Stimulated activated naive CD8-positive, alpha-beta T cell treated with anti-CD3 and anti-CD28 coated beads, Interleukin-15, Interleukin-2, amounts not matched to agents 100 ng/mL and 50 ng/mL, for 24 hours (primary cell): ENCODE measurements around the gene KRTAP5-5.
"Not testable (repeated sequence)": the region's sequence is repeated elsewhere in the genome, so short reads cannot be mapped to it uniquely, and the experiment has no call there.

Experiments
- H3K27ac Mint-ChIP-seq: one replicate; pipeline ENCODE4 v1.8.0; 2021; ENCODE audit warnings: mild to moderate bottlenecking, mixed read lengths
- H3K27me3 Mint-ChIP-seq: one replicate; pipeline ENCODE4 v1.8.0; 2021; ENCODE audit warnings: mixed read lengths
- H3K36me3 Mint-ChIP-seq: one replicate; pipeline ENCODE4 v1.8.0; 2021; ENCODE audit warnings: low read depth, mixed read lengths
- H3K4me1 Mint-ChIP-seq: one replicate; pipeline ENCODE4 v1.8.0; 2021; ENCODE audit warnings: low read depth, mixed read lengths
- H3K4me3 Mint-ChIP-seq: one replicate; pipeline ENCODE4 v1.8.0; 2021; ENCODE audit warnings: mild to moderate bottlenecking, mixed read lengths
- H3K9me3 Mint-ChIP-seq: one replicate; pipeline ENCODE4 v1.8.0; 2021; ENCODE audit warnings: mixed read lengths

The KRTAP5-5 gene

DNA sequence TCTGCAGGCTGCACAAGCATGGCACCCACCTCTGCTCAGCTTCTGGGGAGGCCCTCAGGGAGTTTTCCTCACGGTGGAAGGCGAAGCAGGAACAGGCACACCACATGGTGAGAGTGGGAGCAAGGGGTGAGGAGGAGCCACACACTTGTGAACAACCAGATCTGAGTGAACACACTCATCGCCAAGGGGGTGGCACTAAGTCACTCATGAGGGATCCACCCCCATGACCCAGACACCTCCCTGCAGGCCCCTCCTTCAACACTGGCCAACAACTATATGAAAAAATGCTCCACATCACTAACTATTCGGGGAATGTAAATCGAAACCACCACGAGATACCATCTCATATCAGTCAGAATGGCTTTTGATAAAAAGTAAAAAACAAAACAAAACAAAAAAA lies 30.8 kb upstream of the KRTAP5-5 start:
- H3K27me3 Mint-ChIP-seq, result peaks cover 60% of the 10 kb centered on the region
- no peaks in the 10 kb centered on the region for H3K4me1 Mint-ChIP-seq

DNA sequence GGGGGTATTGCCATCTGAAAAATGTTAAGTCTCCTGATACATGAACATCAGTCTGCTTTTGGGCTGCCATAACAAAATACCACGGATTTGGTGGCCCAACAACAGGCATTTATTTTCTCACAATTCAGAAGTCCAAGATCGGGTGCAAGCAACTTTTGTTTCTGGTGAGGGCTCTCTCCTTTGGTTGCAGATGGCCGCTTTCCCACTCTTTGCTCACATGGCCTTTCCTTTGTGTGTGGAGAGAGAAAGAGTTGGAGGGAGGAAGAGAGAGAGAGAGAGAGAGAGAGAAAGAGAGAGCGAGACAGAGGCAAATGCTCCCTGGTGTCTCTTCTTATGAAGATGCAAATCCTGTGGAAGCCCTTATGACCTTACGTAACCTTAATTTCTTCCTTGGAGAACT lies 28.9 kb upstream of the KRTAP5-5 start:
- Mint-ChIP-seq H3K27ac (no peak overlapping the region), H3K4me1 (no peaks in the 10 kb centered on the region), H3K4me3 (no peak overlapping the region), H3K36me3 (no peaks in the 10 kb centered on the region), H3K9me3 (no peaks in the 10 kb centered on the region), H3K27me3 (peaks cover 56% of the 10 kb centered on the region)

More for the DNA sequence above, 30.8 kb upstream of the KRTAP5-5 start:
- H3K27ac Mint-ChIP-seq, result no peak overlapping the region
- H3K4me3 Mint-ChIP-seq, result no peak overlapping the region
- no peaks in the 10 kb centered on the region for H3K36me3 Mint-ChIP-seq
- H3K9me3 Mint-ChIP-seq, result no peaks in the 10 kb centered on the region

DNA sequence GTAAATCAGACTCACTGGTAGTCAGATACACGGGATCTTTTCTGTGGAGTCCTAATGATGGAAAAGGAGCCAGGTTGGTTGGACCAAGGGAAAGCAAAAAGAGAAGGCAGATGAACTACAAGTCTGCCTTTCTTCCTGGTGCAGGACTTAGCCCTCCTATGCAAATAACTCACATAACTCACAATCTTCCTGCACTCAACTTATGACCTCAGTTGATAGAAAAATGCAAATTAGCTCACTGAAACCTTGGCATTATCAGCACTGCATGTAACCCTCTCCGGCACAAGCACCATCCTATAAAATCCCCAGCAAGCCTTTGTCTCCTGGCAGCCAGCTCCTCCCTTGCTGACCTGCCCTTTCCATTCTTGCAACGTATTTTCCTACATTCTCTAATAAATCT lies 27.9 kb upstream of the KRTAP5-5 start:
- not testable (repeated sequence) for H3K4me1 Mint-ChIP-seq, H3K9me3 Mint-ChIP-seq, H3K27ac Mint-ChIP-seq, H3K4me3 Mint-ChIP-seq, H3K36me3 Mint-ChIP-seq
- H3K27me3 Mint-ChIP-seq, result peaks cover 53% of the 10 kb centered on the region

DNA sequence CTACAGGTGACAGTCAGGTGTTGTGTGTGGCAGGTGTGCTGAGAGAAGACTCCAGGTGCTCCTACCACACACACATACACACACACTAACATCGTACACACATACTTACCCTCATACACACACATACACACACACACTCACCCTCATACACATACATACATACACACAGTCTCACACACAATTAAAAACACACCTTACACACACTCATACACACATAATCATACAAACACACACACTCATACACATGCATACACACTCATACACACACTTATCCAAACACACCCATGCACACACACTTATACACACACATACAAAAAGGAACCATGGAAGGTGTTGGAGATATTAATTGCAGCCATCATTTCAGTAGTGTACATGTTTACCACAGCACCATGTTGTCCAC lies 25.9 kb upstream of the KRTAP5-5 start:
- no peak overlapping the region for H3K4me3 Mint-ChIP-seq
- H3K36me3 Mint-ChIP-seq, result no peaks in the 10 kb centered on the region
- no peaks in the 10 kb centered on the region for H3K4me1 Mint-ChIP-seq
- H3K27ac Mint-ChIP-seq, result no peak overlapping the region
- H3K27me3 Mint-ChIP-seq, result peaks cover 51% of the 10 kb centered on the region
- H3K9me3 Mint-ChIP-seq, result no peaks in the 10 kb centered on the region

DNA sequence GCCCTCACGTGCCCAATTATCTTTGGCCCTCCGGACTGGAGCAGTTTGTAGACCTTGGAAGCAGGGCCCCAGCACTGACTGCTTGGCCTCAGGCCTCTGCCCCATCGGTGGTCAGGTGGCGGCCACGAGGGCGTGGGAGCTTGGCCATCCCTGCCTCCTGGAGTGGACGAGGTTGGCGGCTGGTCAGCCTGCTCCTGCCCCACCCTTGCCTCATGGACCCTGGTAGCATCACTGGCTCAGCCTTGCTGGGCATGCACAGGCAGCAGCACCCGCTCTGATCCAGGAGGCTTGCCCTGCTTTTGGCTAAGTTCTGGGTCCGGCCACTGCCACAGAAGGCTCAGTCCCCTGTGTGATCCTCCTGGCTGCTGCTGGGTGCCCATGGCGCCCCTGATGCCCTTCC lies 25.4 kb upstream of the KRTAP5-5 start:
- H3K9me3 Mint-ChIP-seq, result no peaks in the 10 kb centered on the region
- H3K4me3 Mint-ChIP-seq, result no peak overlapping the region
- H3K27me3 Mint-ChIP-seq, result peaks cover 46% of the 10 kb centered on the region
- no peaks in the 10 kb centered on the region for H3K36me3 Mint-ChIP-seq
- H3K4me1 Mint-ChIP-seq, result no peaks in the 10 kb centered on the region
- H3K27ac Mint-ChIP-seq, result no peak overlapping the region

DNA sequence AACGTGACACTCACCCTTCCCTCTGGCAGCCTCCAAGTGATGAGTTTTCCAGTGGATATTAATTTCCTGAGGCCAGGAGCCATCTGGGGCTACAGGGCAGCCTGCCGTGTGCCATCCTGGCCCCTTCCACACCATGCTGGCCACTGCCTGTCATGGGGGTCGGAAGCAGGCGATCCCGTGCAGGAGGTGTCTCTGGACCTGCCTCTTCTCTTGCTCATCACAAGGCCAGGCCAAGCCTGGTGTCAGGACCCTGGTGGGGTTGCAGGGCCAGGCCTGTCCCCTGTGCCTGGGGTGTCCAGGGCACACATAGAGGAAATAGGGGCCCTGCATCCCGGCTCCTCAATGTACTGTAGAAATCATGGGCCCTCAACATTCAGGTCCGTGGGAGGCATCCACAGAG lies 24.9 kb upstream of the KRTAP5-5 start:
- Mint-ChIP-seq H3K9me3 (no peaks in the 10 kb centered on the region), H3K27me3 (peaks cover 42% of the 10 kb centered on the region), H3K4me1 (no peaks in the 10 kb centered on the region), H3K27ac (no peak overlapping the region), H3K4me3 (no peak overlapping the region), H3K36me3 (no peaks in the 10 kb centered on the region)

DNA sequence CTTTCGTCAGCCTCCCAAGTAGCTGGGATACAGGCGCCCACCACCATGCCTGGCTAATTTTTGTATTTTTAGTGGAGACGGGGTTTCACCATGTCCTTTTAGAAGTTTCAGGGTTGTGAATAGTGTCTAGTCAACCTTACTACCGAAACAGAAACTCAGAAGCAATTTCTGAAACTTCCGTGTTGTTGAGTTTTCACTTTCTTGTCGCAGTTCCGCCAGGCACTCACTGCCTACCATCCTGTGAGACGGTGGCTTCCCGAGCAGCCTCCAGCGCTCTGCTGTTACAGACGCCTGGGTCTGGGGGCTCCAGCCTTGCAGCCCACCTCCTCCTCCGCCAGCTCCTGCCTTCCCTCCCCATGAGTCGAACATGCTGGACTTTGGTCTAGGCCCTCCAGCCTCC lies 23.7 kb upstream of the KRTAP5-5 start:
- H3K27me3 Mint-ChIP-seq, result peaks cover 39% of the 10 kb centered on the region
- not testable (repeated sequence) for H3K9me3 Mint-ChIP-seq, H3K27ac Mint-ChIP-seq, H3K36me3 Mint-ChIP-seq, H3K4me3 Mint-ChIP-seq, H3K4me1 Mint-ChIP-seq

DNA sequence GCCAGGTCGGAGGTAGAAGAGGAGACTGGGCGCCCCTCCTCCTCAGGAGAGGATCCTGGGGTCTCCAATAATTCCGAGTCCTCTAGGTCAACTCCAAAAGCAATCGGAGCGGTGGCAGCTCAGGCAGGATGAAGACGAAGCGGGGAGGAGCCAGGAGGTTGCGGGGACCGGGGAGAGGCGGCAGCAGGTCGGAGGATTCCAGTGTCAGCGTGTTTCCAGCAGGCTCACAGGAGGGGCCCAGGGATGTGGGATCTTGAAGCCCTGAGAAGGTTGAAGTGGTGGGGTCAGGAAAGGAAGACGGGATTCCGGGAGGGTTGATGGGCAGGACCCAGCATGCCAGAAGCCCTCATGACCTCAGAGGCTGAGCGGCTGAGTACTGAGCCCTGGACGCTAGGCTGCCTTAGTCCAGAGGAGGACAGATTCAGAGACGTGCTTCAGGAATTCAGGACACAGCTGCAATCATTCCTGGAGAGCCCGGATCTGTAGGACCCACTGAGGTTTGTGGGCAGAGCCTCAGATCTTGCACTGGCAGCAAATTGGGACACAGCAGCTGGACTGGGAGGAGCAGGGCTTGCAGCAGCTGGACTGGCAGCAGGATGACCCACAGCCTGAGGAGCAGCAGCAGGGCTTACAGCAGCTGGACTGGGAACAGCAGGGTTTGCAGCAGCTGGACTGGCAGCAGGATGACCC lies 22.3 kb upstream of the KRTAP5-5 start:
- peaks cover 31% of the 10 kb centered on the region for H3K27me3 Mint-ChIP-seq
- not testable (repeated sequence) for H3K4me3 Mint-ChIP-seq, H3K36me3 Mint-ChIP-seq, H3K9me3 Mint-ChIP-seq, H3K27ac Mint-ChIP-seq, H3K4me1 Mint-ChIP-seq

DNA sequence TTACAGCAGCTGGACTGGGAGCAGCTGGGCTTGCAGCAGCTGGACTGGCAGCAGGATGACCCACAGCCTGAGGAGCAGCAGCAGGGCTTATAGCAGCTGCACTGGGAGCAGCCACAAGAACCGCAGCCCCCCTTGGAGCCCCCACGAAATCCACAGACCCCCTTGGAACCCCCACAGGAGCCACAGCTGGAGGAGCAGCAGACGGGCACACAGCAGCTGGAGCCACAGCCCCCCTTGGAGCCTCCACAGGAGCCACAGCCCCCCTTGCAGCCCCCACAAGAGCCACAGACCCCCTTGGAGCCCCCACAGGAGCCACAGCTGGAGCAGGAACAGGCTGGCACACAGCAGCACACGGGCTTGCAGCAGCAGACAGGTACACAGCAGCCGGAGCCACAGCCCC lies 21.7 kb upstream of the KRTAP5-5 start:
- not testable (repeated sequence) for H3K4me3 Mint-ChIP-seq, H3K9me3 Mint-ChIP-seq, H3K27ac Mint-ChIP-seq, H3K36me3 Mint-ChIP-seq, H3K4me1 Mint-ChIP-seq
- H3K27me3 Mint-ChIP-seq, result peaks cover 31% of the 10 kb centered on the region

DNA sequence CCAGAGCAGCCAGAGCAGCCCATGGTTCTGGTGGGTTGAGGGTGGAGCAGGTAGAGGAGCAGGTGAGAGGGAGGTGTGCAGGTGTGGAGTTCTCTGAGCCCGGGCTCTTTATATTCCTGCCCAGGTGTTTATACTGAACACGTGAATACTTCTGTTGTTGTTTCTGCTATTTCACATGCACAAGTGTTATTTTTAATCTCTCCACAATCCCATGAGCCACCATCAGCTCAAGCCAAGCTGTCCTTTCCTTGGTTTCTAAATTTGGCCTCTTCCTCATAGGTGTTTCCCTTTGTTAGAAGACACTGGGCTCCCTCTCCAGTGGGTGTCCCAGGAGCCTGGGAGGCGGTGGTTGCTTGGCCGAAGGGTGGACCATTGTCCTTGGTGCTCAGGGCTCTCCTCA lies 21.2 kb upstream of the KRTAP5-5 start, which contains the start of gene KRTAP5-3:
KRTAP5-3 (minus strand) TSS at position 101 of the 400 bp plus-strand sequence; CDS start at position 23, 78 bp downstream.
- Mint-ChIP-seq H3K36me3 (no peaks in the 10 kb centered on the region), H3K27ac (no peak within 1 kb of the TSS), H3K9me3 (no peaks in the 10 kb centered on the region), H3K4me3 (no peak within 1 kb of the TSS), H3K4me1 (no peaks in the 10 kb centered on the region), H3K27me3 (peaks cover 27% of the 10 kb centered on the region)

DNA sequence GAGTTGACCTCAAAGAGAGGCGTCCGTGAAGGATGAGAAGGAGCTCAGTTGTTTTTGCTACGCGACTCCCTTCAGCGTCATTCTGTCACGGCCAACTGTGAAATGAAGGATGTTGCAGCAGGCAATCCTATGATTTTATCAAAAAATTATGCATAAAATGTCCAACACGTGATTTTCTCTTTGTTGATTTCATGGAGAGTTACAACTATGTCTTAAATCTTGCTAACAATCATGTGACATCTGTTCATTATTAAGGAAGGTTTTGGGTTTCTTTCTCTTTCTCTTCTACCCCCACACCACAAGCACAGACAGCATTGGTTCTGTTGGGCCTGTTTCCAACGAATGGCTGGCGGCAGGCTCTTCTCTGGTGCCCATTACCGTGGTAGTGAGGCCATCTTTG lies 11.3 kb upstream of the KRTAP5-5 start:
- no peaks in the 10 kb centered on the region for H3K36me3 Mint-ChIP-seq
- H3K4me1 Mint-ChIP-seq, result peaks cover 6% of the 10 kb centered on the region
- no peak overlapping the region for H3K4me3 Mint-ChIP-seq
- peaks cover 42% of the 10 kb centered on the region for H3K27me3 Mint-ChIP-seq
- no peaks in the 10 kb centered on the region for H3K9me3 Mint-ChIP-seq
- no peak overlapping the region for H3K27ac Mint-ChIP-seq

DNA sequence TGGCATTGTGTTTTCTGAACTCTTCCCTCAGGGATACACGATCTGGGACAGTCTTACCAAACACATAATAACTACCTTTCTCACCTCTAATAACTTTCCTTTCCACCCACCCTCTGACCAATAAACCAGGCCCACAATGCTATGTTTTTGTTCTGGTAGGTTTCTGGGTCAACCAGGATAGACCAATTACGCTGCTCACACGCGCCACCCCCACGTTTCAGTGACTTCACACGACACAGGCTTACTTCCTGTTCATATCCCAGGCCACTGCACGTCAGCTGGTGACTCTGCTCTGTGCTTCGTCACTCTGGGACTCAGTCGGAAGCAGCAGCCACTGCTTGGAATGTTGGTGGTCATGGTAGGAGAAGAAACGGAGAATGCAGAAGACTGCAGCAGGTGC lies 10.1 kb upstream of the KRTAP5-5 start:
- H3K4me3 Mint-ChIP-seq, result no peak overlapping the region
- peaks cover 42% of the 10 kb centered on the region for H3K27me3 Mint-ChIP-seq
- H3K36me3 Mint-ChIP-seq, result no peaks in the 10 kb centered on the region
- no peak overlapping the region for H3K27ac Mint-ChIP-seq
- H3K9me3 Mint-ChIP-seq, result no peaks in the 10 kb centered on the region
- peaks cover 6% of the 10 kb centered on the region for H3K4me1 Mint-ChIP-seq

DNA sequence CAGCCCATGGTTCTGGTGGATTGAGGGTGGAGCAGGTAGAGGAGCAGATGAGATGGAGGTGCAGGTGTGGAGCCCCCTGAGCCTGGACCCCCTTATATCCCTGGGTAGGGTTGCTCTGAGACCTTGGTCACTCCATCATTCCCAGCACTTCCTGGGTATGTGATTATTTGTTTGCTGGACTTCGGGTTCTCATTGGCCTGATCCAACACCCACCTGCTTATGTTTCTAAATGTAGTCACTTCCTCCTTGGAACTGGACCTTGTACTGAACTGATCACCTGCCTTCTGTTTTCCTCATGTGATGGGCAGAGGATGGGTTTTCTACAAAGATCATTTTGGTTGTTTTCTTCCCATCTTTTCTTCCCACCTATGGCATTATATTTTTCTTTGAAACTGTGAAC lies 7.5 kb upstream of the KRTAP5-5 start, which contains the start of gene KRTAP5-4:
KRTAP5-4 (minus strand) TSS at position 53 of the 400 bp plus-strand sequence; CDS start at position 8, 45 bp downstream.
- Mint-ChIP-seq H3K4me3 (no peak within 1 kb of the TSS), H3K4me1 (peaks cover 6% of the 10 kb centered on the region), H3K36me3 (no peaks in the 10 kb centered on the region), H3K27me3 (peaks cover 17% of the 10 kb centered on the region), H3K9me3 (no peaks in the 10 kb centered on the region), H3K27ac (no peak within 1 kb of the TSS)

DNA sequence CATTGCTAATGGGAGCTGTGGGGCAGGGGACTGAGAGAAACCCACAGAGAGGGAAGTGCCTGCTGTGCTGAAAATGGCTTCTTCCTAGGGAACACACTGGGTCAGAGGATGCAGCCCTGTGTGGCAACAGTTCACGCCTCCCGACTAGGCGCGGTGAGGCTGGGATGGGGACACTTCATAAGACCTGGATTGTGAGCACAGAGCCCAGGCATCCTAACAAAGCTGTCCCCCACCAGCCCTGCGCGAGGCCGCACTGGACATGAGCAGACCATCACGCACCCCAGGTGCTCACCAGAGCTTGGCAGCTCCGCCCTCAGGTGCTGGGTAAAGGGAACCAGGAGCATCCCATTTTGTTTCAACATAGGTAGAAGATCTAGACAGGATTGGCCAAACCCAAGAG lies 5.9 kb upstream of the KRTAP5-5 start:
- peaks cover 6% of the 10 kb centered on the region for H3K4me1 Mint-ChIP-seq
- no peaks in the 10 kb centered on the region for H3K9me3 Mint-ChIP-seq
- H3K36me3 Mint-ChIP-seq, result no peaks in the 10 kb centered on the region
- H3K27me3 Mint-ChIP-seq, result peaks cover 9% of the 10 kb centered on the region
- H3K4me3 Mint-ChIP-seq, result no peak overlapping the region
- no peak overlapping the region for H3K27ac Mint-ChIP-seq

DNA sequence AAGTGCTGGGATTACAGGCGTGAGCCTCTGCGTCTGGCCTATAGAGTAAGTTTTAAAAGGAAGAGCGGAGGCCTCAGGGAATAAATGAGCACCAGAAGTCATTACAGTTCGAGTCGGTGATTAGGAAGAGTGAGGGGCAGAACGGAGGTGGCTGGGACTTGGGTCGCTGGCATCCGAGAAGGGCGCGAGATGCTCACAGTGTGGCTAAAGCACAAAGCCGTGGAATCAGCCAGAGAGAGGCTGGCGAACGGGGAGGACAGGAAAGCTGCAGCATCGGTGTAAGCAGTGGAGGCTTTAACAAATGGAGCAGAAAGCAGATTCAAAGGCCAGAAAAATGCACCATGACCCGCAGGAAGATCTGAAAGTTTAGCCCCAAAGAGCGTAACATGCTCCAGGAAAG lies 5.0 kb upstream of the KRTAP5-5 start:
- H3K9me3 Mint-ChIP-seq, result no peaks in the 10 kb centered on the region
- H3K4me3 Mint-ChIP-seq, result no peak overlapping the region
- no peak overlapping the region for H3K27ac Mint-ChIP-seq
- no peaks in the 10 kb centered on the region for H3K36me3 Mint-ChIP-seq
- H3K27me3 Mint-ChIP-seq, result peaks cover 8% of the 10 kb centered on the region
- peaks cover under 1% of the 10 kb centered on the region for H3K4me1 Mint-ChIP-seq

DNA sequence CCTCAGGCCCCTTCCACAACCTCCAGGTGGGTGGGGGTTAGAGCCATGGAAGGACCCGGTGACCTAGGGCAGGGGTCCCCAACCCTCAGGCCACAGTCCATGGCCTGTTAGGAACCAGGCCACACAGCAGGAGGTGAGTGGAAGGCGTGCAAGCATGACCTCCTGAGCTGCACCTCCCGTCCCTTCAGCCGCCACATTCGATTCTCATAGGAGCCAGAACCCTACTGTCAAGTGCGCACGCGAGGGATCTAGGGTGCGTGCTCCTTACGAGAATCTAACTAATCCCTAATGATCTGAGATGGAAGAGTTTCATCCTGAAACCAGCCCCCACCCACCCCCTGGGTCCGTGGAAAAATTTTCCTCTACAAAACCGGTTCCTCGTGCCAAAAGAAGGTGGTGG lies 4.0 kb upstream of the KRTAP5-5 start:
- H3K9me3 Mint-ChIP-seq, result no peaks in the 10 kb centered on the region

More for the DNA sequence above, 4.0 kb upstream of the KRTAP5-5 start:
- no peak overlapping the region for H3K27ac Mint-ChIP-seq
- no peaks in the 10 kb centered on the region for H3K4me1 Mint-ChIP-seq
- H3K27me3 Mint-ChIP-seq, result peaks cover 9% of the 10 kb centered on the region
- no peaks in the 10 kb centered on the region for H3K36me3 Mint-ChIP-seq
- no peak overlapping the region for H3K4me3 Mint-ChIP-seq
